Sigmoid colon (tissue), 7 donors: Measurements from ENCODE around the gene CATSPERB. TPM values are rescaled to one million over a fixed set of nuclear protein-coding genes. Genes with fewer than 3 reads are reported as not detected.

Experiments
- DNase-seq: peaks from one replicate; pipeline ENCODE4 v3.0.0-alpha.2; 2019
- H3K27ac ChIP-seq, 4 donors: fragments of 200-600 bp; sonication (generic); one replicate each; pipeline ENCODE4 v1.5.1; 2016 to 2019; ENCODE audit warnings: mild to moderate bottlenecking in 1 of 4
- H3K27me3 ChIP-seq, 3 donors: fragments of 200-600 bp; sonication (generic); one replicate each; pipeline ENCODE4 v1.5.1; 2019; ENCODE audit warnings: mild to moderate bottlenecking in 1 of 3
- H3K36me3 ChIP-seq, 4 donors: fragments of 200-600 bp; sonication (generic); one replicate each; pipeline ENCODE4 v1.5.1; 2016 to 2019
- H3K4me1 ChIP-seq, 4 donors: fragments of 200-600 bp; sonication (generic); one replicate each; pipeline ENCODE4 v1.5.1; 2017 to 2019
- H3K4me3 ChIP-seq, 4 donors: fragments of 200-600 bp; sonication (generic); one replicate each; pipeline ENCODE4 v1.5.1; 2017 to 2019; ENCODE audit warnings: mild to moderate bottlenecking in 2 of 4, moderate library complexity in 1 of 4
- H3K9me3 ChIP-seq, 4 donors: fragments of 200-600 bp in 3 of 4; sonication (generic) in 3 of 4; one replicate each; pipeline versions ENCODE4 v1.5.1 to v1.6.1; 2013 to 2019
- EP300 ChIP-seq, 4 donors: sonication (generic); formaldehyde crosslinking; IDR thresholded peaks; one replicate each; pipeline ENCODE4 v1.6.1; 2017; ENCODE audit warnings: antibody characterized with exemption in 4 of 4
- POLR2A ChIP-seq, 2 donors: fragments of 450-650 bp; IDR thresholded peaks; one replicate each; pipeline ENCODE4 v1.6.1; 2016; ENCODE audit warnings: antibody characterized with exemption in 2 of 2, mild to moderate bottlenecking in 2 of 2, moderate library complexity in 2 of 2
- POLR2AphosphoS5 ChIP-seq, 4 donors: sonication (generic); formaldehyde crosslinking; IDR thresholded peaks; one replicate each; pipeline ENCODE4 v1.6.1; 2017; ENCODE audit warnings: antibody characterized with exemption in 4 of 4
- WGBS, 2 donors: extraction: QIAGEN DNeasy Blood & Tissue Kit; methylation state at CpG; one replicate each; pipeline ENCODE4 v1.1.7; 2013; 5-methylcytosine and 5-hydroxymethylcytosine counted together
- intact Hi-C: fragments of 100-400 bp; cut with DNase I; formaldehyde crosslinking; loops from one replicate; pipeline ENCODE4 v1.15.1; 2023
- polyA plus RNA-seq, 3 donors: library from polyadenylated mRNA; stranded (reverse); fragments of 200-250 nt; gene quantifications; one replicate each; pipeline ENCODE4 v1.2.3, GENCODE V29; 2013
- total RNA-seq, 4 donors: library from RNA; depleted of rRNA; stranded (reverse); fragments of >200 nt; gene quantifications; one replicate each; pipeline ENCODE4 v1.1.0, GENCODE V29; 2016
- TF ChIP-seq, protein P1 (sequence below), 4 experiments: fragments of 450-650 bp in 3 of 4; fragments of 200-600 bp in 1 of 4; IDR thresholded peaks; one replicate each; pipeline ENCODE4 v1.5.1; 2016 to 2019; ENCODE audit warnings: antibody characterized with exemption in 4 of 4, mild to moderate bottlenecking in 3 of 4, moderate library complexity in 2 of 4
- donor health status: healthy with polysubstance abuse.
- donor health status: Bipolar disorder and iron deficiency.
- donor health status: healthy.

The CATSPERB gene
- total and polyA plus RNA-seq, 7 donors = 0.14 to 6.7 (median 1.4) TPM

DNA sequence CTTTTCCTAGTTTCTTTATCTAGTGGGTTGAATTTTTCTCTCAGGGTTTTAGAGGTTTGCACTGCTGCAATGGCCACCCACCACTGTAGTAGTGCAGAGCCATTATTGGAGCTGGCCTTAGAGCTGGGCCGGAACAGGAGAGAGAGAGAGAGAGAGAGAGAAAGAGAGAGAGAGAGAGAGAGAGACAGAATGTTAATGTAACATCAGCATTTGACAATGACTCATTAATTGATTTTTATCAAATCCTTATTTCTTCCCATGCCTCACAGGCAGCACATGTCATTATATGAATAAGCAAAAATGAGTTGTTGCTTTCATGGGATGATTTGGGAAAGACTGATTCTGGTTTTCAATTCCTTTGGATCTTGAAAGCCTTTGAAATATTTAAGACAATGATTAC, 145.5 kb downstream of the CATSPERB start:
- H3K4me3 ChIP-seq = no peak overlapping the region
- TF ChIP-seq POLR2A (IDR thresholded peaks at IDR 0.05) (no peak), POLR2AphosphoS5 (IDR thresholded peaks at IDR 0.05) (no peak), EP300 (IDR thresholded peaks at IDR 0.05) (no peak)
- TF ChIP-seq, protein P1, sequence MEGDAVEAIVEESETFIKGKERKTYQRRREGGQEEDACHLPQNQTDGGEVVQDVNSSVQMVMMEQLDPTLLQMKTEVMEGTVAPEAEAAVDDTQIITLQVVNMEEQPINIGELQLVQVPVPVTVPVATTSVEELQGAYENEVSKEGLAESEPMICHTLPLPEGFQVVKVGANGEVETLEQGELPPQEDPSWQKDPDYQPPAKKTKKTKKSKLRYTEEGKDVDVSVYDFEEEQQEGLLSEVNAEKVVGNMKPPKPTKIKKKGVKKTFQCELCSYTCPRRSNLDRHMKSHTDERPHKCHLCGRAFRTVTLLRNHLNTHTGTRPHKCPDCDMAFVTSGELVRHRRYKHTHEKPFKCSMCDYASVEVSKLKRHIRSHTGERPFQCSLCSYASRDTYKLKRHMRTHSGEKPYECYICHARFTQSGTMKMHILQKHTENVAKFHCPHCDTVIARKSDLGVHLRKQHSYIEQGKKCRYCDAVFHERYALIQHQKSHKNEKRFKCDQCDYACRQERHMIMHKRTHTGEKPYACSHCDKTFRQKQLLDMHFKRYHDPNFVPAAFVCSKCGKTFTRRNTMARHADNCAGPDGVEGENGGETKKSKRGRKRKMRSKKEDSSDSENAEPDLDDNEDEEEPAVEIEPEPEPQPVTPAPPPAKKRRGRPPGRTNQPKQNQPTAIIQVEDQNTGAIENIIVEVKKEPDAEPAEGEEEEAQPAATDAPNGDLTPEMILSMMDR (IDR thresholded peaks at IDR 0.05) = no peak
- 45 to 93% methylated on average over 1 of the region's 1 CpG for WGBS, 2 donors

DNA sequence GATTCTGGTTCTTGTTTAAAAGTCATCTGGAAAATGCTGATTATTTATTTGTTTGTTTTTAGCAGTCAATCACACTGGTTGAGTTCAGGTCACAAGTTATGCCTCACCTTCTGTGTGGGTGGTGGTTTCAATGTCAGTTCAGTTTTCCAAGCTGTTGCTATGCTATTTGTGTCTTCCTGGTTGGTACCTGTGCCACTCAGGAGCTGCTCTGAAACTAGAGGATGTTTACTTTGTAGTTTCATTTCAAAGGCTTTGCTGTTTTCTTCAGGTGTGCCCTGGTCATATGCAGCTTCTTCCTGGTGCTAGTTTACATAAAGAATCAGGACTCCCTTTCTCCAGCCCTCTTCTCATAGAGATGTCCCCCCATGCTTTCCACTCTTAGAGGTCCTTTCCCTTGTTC, 146.0 kb downstream of the CATSPERB start:
- intact Hi-C loops = no loop called here
- no peak for DNase-seq
- TF ChIP-seq EP300 (IDR thresholded peaks at IDR 0.05) = no peak
- TF ChIP-seq POLR2A (IDR thresholded peaks at IDR 0.05) = no peak
- TF ChIP-seq POLR2AphosphoS5 (IDR thresholded peaks at IDR 0.05) = no peak
- TF ChIP-seq, protein P1 (IDR thresholded peaks at IDR 0.05) = no peak
- H3K27me3 ChIP-seq = no peaks in the 10 kb centered on the region
- H3K4me3 ChIP-seq = no peak overlapping the region
- H3K27ac ChIP-seq = no peak overlapping the region
- H3K36me3 ChIP-seq = no peaks in the 10 kb centered on the region
- peaks cover 0 to 3% (median 0%) of the 10 kb centered on the region in 4 donors for H3K9me3 ChIP-seq
- H3K4me1 ChIP-seq = no peaks in the 10 kb centered on the region

More for the DNA sequence above, 145.5 kb downstream of the CATSPERB start:
- Histone ChIP-seq H3K9me3 (peaks cover 0 to 3% (median 0%) of the 10 kb centered on the region in 4 donors), H3K4me1 (no peaks in the 10 kb centered on the region), H3K27ac (no peak overlapping the region), H3K27me3 (no peaks in the 10 kb centered on the region), H3K36me3 (no peaks in the 10 kb centered on the region)
- DNase-seq = no peak
- intact Hi-C loops = no loop called here

DNA sequence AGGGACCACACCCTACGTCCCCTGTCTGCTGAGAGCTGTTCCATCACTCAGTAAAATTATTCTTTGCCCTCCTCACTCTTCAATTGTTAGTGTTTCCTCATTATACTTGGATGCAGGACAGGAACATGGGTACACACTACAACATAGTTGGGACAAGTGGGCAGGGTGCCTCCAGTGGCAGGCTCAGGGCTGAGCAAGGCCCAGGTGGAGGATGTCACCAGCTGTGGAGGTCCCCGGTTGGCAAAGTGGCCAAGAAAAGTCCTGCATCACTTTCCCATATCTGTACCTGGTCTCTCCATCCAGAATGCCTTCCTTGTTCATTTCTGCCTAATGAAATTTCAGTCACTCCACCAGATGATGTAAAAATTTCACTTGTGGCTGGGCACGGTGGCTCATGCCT, 149.1 kb downstream of the CATSPERB start:
- intact Hi-C loops = no loop called here
- WGBS, 2 donors = 68 to 87% methylated on average over 3 of the region's 3 CpGs
- TF ChIP-seq POLR2A (IDR thresholded peaks at IDR 0.05) = no peak
- TF ChIP-seq EP300 (IDR thresholded peaks at IDR 0.05) = no peak
- TF ChIP-seq, protein P1 (IDR thresholded peaks at IDR 0.05) = no peak
- no peak for TF ChIP-seq POLR2AphosphoS5 (IDR thresholded peaks at IDR 0.05)

DNA sequence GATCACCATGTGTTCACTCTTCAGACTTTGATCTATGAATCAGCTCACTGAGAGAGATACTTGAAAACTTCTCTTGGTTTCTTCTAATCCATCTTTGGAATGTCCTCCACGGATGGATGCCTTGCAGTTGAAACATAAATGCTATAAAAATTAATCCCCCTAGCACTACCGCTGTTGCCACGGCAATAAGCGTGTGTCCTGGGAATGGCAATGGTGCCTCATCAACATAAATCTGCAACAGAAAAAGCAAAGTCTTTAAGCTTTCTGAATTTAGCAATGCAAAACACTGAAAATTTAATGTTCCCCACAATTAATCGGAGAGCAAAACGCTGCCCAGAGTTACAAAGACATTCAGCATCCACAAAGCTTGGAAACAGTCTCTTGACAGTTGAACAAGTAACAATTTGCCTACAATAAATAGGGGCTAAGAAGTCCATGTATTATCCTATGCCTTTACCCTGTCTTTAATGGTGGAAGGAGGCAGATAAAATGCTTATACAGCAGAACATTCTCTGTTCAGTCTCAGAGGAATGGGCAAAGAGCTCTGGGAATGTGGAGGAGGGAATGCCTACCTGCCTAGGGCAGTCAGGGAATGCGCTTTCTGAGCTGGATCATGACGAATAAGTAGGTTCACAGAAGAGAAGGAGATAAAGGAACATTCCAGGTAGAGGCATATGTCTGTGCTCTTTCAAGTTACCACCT, 150.9 kb downstream of the CATSPERB start:
- DNase-seq = no peak
- Histone ChIP-seq H3K27ac (no peak overlapping the region), H3K36me3 (no peaks in the 10 kb centered on the region), H3K9me3 (peaks cover 0 to 3% (median 0%) of the 10 kb centered on the region in 4 donors), H3K27me3 (peaks cover 0 to 4% (median 0%) of the 10 kb centered on the region in 3 donors), H3K4me1 (no peaks in the 10 kb centered on the region), H3K4me3 (no peak overlapping the region)
- intact Hi-C loops = no loop called here
- 61 to 80% methylated on average over 8 of the region's 8 CpGs for WGBS, 2 donors
- TF ChIP-seq POLR2AphosphoS5 (IDR thresholded peaks at IDR 0.05) = no peak
- no peak for TF ChIP-seq POLR2A (IDR thresholded peaks at IDR 0.05)
- no peak for TF ChIP-seq EP300 (IDR thresholded peaks at IDR 0.05)
- TF ChIP-seq, protein P1 (IDR thresholded peaks at IDR 0.05) = no peak

More for the DNA sequence above, 149.1 kb downstream of the CATSPERB start:
- H3K36me3 ChIP-seq = no peaks in the 10 kb centered on the region
- peaks cover 0 to 3% (median 0%) of the 10 kb centered on the region in 4 donors for H3K9me3 ChIP-seq
- H3K27me3 ChIP-seq = peaks cover 0 to 4% (median 0%) of the 10 kb centered on the region in 3 donors
- no peak for DNase-seq
- H3K27ac ChIP-seq = no peak overlapping the region
- H3K4me1 ChIP-seq = no peaks in the 10 kb centered on the region
- H3K4me3 ChIP-seq = no peak overlapping the region
